Stimulated activated CD4-positive, alpha-beta T cell treated with anti-CD3 and anti-CD28 coated beads, Interleukin-2, amount 100 ng/mL, for 24 hours (primary cell): ENCODE data around the gene KCNN3.

Source experiments
- DNase-seq, 2 donors: peaks; one replicate each; pipeline ENCODE4 v3.0.0-alpha.2; 2020

The KCNN3 gene

DNA sequence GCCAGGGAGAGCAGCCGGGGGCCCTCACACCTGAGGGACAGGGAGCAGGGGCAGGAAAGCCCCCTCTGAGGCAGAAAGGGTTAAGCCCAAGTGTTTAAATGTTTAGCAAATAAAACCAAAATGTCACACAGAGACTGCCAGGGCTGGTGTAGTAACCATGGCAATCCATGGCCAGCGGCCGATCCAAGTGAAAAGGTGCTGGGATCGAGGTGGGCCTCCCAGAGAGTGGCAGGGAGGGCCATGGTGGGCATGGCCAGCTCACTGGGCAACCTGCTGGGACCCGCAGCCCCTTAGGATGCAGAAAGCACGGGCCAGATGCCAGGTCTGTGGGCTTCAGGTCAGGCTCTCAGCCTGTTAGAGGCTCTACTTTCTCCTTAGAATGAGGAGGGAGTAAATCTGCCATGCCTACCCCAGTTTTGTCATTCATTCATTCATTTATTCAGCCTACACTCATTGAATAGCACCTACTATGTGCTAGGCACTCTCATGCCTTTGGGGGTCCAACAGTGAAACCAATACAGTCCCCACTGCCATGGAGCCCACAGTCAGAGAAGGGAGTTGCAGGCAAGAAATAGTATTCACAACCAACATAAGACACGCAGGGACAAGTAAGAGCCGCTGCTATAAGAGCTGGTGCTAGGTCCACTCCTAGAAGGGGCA, 56.1 kb downstream of the KCNN3 start:
- no peak for DNase-seq

DNA sequence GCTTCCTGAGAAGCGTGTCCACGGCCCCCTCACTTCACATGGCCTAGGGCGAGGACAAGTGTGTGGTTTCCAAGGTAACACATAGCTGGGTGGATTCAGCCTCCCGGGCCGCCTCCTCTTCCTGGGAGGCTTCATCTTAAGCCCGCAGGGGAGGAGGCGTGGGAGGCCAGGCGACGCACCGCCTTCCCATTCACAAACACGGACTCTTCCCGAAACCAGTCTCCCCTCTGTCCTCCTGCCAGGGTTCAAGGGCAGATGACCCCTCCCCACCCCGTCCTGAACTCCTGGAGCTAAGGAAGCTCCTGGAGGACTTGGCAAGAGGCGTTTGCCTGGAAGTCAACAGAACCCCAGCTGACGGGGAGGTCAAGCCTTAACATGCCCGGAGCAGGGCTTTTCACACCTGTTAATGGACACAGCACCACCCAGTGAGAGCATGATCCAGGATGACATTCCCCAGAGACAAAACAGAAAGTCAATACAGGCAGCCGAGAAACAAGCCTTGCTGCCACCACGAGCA, 56.7 kb downstream of the KCNN3 start:
- no peak for DNase-seq

DNA sequence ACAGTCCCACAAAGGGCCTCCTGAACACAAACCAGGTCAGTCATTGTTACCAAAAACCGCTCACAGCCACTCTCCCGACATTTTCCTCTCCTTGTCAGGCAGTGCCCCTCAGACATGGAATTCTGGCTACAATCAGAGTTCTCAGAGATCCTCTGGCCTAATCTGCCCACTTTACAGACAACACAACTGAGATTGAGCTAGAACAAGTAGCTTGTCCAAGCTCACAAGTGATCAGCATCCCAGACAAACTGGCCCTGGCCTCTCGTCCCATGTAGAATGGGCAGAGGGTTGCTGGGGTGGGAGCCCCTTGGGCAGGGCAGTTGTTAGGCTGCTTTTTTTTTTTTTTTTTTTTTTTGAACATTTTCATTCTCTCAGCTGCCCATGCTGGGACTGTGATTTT, 57.2 kb downstream of the KCNN3 start:
- no peak for DNase-seq

DNA sequence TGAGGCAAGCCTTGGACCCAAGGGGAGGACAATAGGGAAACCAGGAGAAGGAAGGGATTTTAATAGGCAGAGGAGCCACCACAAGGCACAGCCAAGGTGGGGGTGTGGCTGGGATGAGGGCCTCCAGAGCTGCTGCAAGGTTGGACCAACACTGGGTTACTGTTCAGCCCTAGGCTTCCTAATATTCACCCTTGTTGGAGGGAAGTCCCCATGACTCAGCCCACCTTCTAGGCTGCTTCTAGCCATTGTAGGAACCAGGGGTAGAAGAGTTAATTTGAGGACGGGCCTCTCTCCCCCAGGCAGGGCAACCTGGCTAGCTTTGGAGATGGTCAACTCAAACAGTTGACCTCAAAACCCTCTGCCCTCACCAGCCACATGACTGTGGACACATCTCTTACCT, 59.5 kb downstream of the KCNN3 start:
- no peak for DNase-seq

DNA sequence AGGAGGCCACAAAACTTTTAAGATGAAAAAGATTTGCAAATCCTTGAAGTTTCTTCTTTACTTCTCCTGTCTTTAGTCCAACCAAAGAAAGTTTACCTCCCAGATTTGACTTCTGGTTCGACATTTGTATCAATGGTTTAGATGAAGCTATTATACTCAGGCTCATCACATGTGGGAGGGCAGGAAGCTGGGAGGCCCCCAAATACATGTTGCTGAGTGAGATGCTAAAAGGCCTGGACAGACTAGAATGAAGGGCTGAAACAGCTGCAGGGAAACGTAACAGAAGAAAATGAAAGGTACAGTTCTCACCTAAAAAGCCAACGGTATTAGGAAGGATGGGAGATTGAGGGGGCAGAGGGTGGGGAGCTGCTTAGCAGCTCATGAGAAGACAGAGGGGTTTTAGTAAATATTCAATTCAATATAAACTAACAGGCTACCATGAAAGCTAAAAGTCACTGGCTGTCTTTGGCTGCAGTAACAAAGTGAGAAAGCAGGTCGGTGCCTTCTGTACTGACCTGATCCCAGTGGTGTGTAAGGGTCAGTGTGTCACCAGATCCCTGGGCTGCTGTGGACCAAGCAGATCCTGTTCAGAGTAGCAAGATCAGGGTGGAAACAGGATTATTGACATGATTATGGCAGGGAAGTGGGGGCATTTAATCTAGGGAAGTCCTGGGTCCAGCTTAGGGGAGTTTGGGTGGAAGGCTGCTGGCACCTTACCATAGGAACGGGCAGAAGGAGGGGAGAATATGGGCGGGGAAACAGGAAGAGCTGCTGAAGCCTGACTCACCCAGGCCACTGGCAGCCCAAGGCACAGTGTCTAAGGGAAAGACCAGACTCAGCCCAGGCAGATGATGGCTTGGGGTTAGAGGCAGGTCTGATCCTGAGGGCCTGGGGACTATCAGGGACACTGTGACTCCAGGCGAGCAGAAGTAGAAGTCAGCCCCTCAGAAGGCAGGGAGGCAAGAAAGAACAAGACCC, 60.4 kb downstream of the KCNN3 start:
- DNase-seq: no peak

DNA sequence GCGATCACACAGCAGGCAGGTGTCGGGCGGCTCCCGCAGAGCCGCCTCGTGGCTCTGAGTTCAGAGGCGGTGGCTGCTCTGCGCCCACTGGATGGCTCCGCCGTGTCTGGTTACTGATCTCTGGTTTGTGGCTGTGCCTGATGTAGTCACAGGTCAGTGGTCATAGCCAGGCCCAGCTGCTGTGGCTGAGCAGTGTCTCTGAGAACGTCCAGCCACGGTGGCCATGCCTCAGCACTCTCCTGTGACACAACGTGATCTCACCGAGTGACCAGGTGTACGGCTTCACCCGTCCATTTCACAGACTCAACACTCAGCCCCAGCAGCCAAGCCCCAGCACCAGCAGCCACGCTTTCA, 61.2 kb downstream of the KCNN3 start:
- DNase-seq: no peak

DNA sequence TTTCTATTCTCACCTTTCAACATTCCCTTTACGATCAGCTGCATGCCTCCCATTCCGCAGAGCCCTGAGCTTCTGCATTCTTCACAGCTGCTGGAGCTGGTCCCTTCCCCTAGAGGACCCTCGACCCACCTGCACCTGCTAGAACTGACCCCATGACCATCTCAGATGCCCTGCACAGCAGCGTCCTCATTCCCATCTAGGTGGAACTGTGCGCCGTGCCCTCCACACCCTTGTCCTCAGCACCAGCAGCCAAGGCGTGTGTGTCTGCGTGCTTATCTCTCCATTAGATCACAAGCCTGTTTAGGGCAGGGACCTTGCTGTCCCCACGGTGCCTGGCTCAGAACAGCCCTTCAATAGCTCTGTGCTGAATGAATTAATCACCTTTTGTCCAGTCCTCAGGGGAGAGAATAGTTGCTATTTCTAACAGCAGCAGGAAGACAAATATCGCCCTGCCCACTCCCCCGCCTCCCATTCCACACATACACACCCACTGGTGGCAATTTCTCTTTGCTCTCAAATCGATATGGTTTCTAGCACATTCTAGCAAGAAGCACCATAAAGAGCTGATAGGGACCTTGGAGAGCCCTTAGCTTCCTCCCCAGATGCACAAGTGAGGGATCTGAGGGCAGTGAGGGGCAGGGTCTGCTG, 61.7 kb downstream of the KCNN3 start:
- no peak for DNase-seq

DNA sequence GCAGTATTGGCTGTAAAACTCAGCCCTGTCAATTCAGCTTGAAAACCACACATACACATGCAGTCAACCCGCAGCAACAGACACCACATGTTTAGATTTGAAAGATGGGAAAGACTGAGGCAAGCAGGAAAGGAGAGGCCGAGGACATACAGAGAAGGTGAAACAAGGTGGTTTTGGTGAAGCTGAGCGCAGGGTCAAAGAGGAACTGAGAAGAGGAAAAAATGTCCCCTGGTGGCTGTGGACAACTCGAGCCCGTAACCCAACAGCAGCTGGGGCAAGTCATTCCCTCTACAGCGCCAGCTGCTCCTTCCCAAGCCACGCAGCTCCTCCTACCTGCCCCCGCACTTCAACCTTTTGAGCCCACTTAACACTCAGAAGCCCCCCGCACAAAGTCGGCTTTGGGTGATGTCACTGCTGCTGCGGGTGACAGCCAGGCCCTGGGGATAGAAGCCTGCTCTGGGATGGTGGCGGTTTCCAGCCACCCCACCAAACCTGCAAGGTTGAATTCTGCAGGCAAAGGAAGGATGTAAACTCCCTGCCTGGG, 63.0 kb downstream of the KCNN3 start:
- DNase-seq: no peak

DNA sequence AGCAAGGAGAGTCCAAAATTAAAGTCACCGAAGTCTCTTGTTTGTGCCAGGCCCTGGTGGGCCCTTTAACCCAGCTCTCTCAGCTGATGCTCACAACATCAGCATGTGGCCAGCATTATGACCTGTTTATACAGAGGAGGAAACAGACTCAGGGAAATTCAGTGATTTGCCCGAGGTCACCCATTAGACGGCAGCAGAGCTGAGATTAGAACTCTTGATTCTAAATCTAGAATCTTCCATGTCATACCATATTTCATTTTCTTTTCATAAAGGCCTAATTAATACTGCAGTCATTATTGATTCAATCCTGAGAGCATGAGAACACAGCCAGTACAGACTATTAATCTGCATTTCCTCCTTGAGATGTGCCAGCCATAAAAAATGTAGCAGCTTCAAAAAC, 63.7 kb downstream of the KCNN3 start:
- no peak for DNase-seq

DNA sequence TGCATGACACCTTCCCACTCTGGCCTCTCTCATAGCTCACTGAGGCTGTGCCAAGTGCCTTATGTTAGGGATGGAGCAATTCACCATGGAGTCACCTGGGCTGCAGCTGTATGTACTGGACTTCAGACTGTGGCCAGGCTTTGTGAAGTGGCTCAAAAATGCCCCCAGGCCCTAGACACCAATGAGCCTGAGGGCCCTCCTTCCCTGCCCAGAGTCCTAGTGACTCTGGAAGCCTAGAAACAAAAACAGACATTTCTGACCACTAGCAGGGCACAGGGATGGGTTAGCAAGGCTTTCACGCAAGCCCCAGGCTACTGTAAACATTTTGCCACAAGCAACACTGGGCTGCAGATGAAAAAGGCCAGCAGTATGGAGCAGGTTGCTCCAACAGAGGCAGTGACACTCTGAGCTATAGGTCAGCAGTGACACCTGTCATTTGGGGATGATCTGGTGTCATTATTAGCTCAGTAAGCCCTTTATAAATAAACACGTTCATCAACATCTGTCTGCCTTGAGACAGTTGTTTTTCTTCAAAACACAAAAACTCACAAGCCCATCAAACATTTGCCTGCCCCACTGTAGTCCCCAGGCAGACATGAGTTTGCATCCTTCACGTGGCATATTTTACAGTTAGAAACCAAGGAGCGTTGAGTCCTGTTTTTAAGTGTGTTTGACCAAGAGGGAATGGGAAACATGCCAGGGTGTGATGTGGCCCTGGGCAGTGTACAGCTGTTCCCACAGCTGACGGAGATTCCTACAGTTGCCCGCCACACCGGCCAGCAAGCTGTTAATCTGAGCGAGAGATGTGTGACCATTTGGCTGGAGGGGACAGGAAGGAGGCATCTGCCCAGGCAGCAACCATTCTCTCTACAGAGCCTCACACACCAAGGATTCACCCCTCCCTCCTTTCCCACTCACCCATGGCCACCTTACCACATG, 66.8 kb downstream of the KCNN3 start:
- no peak for DNase-seq

DNA sequence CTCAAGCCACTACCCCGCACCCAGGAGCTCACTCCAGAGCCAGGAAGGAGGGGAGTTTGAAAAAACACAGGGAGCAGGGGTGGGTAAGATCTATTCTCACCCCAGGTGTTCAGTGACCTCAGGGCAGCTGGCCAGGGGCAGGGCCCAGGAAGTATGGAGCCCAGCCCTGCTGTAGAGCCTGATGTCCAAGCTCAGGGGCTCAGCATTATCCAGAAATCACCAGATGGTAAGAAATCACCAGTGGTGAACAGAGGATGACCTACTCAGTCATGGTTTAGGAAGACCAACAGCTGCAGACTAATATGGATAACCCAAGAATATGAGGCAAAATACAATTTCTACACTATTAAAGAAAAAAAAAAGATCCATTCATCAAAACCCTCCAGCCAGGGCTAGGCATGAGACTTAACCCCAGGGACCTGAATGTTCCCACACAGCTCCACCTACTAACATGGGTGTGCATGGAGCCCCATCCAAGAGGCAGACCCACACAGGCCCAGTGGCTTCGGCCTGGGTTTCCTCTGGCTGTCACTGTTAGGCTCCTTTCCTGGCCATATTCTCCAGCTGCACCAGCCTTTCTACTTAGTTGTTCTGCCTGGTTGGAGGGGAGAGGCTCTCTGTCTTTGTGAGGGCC, 67.6 kb downstream of the KCNN3 start:
- DNase-seq: no peak

DNA sequence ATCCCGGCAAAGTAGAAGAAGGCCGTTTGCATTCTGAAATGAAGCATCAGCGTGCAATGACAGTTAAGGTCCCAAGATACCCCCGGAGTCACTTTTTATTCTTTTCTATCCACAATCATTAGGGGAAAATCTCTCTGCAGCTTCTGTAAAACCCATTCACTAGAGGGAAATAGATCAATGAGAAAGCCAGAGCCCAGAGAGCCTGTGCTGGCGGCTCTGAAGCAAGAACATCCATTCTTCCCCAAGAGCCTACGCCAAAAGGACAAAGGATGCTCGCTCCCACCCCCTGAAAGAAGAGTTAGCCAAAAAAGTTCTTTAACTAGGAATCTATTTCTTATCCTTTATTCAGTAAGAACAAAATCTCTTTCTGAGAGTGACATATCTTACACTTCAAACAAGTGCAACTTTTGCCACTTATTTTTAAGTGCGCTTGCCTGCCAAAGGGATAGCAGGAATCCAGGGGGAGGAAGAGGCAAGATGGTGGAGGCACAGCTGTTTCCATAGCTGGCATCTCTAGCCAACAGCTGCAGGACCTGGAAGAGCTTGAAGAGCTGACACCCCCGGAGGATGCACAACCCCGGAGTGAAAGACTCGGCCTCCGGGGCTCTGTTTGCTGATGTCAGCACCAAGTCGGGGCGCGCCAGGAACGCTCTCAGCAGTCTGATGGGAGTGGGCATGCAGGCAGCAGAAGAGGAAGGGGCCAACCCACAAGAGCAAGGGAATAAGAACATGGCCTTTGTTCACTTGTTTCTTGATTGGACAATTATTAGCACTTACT, 68.7 kb downstream of the KCNN3 start:
- DNase-seq: no peak

DNA sequence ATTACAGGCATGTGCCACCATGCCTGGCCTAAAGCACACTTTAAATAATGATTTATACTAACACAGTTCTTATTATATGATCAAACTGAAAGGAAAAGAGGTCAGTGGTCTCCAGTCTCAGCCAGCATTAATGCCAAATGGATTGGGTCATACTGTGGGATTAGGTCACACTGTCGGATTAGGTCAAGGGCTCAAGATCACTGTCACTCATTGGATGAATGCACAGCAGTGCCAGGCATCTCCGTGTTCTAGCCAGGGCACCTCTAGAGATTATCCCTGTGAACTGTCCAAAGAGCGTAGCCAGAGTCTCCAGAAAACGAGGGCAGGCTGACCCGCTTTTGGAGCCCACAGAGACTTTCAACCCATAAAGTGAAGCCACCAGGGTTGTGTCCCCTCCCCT, 70.9 kb downstream of the KCNN3 start:
- DNase-seq: no peak

DNA sequence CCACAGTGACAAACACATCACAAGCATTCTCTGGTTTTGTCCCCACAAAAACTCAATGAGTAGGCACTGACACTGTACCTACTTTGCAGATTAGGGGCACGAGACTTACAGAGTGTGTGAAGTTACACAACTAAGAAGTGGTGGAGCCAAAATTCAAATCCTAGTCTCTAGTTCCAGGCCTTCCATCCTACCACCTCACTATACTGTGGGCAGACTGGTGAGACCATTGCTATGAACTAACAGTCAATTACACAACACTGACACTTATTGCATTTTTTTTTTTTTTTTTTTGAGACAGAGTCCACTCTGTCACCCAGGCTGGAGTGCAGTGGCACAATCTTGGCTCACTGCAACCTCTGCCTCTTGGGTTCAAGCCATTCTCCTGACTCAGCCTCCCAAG, 71.4 kb downstream of the KCNN3 start:
- DNase-seq: no peak

DNA sequence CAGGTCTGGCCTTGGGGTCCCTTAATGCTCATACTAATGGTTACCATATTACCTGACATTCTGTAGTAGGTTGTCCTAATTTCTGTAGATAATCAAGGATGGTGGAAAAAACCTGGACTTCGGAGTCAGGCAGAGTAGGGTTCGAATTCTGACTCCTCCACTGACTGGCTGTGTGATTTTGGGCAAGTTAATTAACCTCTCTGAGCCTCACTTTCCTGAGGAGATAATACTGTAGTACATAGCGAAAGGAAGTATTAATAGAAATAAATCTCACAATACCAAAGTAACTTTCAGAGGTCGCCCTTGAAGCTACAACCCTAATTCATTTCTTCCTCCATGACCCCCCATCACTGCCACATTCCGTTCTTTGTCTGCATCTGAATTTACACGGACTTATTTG, 72.9 kb downstream of the KCNN3 start:
- DNase-seq: no peak

DNA sequence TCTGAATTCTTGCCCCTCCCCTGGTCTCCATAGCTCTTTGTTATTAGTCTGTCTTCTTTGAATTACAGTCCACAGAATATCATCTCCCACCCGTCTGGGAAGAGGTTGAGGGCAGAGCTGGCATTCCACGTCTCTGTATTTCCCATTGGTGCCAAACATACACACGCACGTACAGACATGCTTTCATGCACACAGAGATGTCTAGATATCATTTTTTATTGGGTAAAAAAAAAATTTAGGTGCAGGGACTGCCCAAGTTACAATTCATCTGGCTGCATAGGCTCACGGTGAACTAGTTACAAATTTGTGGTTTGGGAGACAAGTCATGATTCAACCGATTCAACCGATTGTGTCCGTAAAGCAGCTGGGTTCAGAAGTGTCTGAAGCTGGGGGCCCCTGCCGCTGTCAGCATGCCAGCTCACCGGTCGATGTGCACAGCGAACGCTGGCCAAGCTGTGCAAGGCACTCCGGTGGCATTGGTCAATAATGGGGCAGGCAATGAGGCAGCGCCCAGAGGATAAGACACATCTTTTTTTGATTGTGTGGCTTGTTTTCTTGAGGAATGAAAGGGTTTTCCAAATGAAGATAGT, 73.7 kb downstream of the KCNN3 start:
- DNase-seq: no peak

DNA sequence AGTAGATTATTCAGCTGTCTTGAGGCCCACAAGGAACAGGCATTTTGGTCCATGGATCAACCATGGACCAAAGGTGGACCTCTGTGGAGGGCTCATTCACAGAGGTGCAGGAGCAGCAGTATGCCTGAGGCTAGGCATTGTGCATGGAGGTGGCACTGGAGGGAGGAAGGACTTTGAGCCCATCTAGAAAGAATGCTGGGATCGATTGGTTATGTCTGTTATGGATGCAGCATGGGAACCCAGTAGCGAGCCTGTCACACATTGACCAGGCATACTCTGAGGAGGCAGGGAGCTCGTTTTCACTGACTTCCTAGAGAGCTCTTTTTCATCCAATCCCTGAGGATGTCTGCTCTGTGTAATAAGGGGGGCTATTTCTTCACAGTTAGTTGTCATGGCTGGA, 75.5 kb downstream of the KCNN3 start:
- no peak for DNase-seq

DNA sequence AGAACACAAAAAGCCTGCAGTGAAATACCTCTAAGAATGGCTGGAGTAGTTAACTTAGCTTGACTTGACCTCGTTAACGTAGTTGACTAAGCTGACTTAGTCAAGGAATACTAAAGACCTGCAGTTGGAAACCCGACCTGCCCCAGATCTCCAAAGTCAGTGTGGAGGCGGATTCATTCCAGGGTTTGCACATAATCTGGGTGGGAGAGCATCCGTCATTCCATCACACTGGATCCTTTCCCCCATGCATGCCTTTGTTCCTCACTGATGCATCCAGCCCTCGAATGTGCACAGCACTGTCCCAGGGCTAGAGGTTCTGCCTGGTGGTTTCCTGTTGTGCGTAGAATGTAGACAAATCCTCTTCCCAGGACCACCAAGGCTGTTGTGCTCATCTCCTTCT, 76.4 kb downstream of the KCNN3 start:
- no peak for DNase-seq

DNA sequence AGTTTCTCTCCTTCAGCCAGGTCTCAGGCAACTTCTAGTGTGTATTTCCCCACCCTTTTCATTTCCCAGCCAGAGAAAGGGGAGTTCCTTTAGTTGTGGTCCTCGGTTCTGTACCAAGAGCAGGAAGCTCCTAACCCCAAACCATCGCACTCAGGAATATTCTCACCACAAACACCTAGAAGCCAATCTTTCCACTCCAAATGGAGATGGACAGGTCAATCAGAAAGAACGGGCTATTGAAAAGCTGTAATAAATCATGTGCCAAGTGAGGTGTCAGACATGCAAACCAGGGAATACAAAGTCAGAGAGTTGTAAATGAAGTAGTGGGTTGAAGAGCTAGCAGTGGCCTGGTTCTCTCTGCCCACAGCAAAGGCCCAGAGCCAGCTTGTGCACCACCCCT, 77.2 kb downstream of the KCNN3 start:
- DNase-seq: no peak
